Suppressor macrophage treated with lipopolysaccharide for 4 hours (primary cell): Measurements from ENCODE around the gene MUTYH.
"Not testable (repeated sequence)": the region's sequence is repeated elsewhere in the genome, so short reads cannot be mapped to it uniquely, and the experiment has no call there.

Experiments
- DNase-seq: peaks from one replicate; pipeline ENCODE4 v3.0.0-alpha.2; 2020

Gene MUTYH

GRCh38 chr1:45339789-45340558 lies at the start of gene MUTYH, which contains the start of gene TOE1:
TSS of gene MUTYH (minus strand) at chr1:45340440. CDS start at chr1:45334505, 5,935 bp downstream.
TSS of gene TOE1 (plus strand) at chr1:45340170. CDS start at chr1:45340253, 83 bp downstream.
- peak; percentile 89 for DNase-seq

- no peak for DNase-seq
These were observed 46.0 kb upstream of the MUTYH start for GRCh38 chr1:45386219-45386618.

GRCh38 chr1:45385302-45385701 lies 45.1 kb upstream of the MUTYH start:
- DNase-seq: no peak

- not testable (repeated sequence) for DNase-seq
These were observed 44.0 kb upstream of the MUTYH start for GRCh38 chr1:45384213-45384612.

GRCh38 chr1:45383191-45383590 lies 43.0 kb upstream of the MUTYH start:
- DNase-seq: no peak

GRCh38 chr1:45381243-45381642 lies 41.0 kb upstream of the MUTYH start:
- no peak for DNase-seq

- DNase-seq: no peak
These were observed 40.5 kb upstream of the MUTYH start for GRCh38 chr1:45380730-45381129.

GRCh38 chr1:45380125-45380524 lies 39.9 kb upstream of the MUTYH start:
- no peak for DNase-seq

- no peak for DNase-seq
These were observed 39.3 kb upstream of the MUTYH start for GRCh38 chr1:45379524-45379923.

- no peak for DNase-seq
These were observed 37.9 kb upstream of the MUTYH start for GRCh38 chr1:45378184-45378583.

GRCh38 chr1:45375104-45376090 lies 35.2 kb upstream of the MUTYH start:
- DNase-seq: no peak

- DNase-seq: peak; percentile 10
These were observed 33.3 kb upstream of the MUTYH start for GRCh38 chr1:45373573-45373972.

GRCh38 chr1:45370575-45370974 lies 30.3 kb upstream of the MUTYH start:
- DNase-seq: no peak

GRCh38 chr1:45365051-45365450 lies 24.8 kb upstream of the MUTYH start:
- DNase-seq: no peak

GRCh38 chr1:45364294-45364693 lies 24.1 kb upstream of the MUTYH start:
- DNase-seq: no peak

GRCh38 chr1:45360981-45361380 lies 20.7 kb upstream of the MUTYH start:
- DNase-seq: peak; percentile 66

- peak; percentile 75 for DNase-seq
These were observed 19.8 kb upstream of the MUTYH start for GRCh38 chr1:45359882-45360513.

- no peak for DNase-seq
These were observed 15.9 kb upstream of the MUTYH start for GRCh38 chr1:45356186-45356585.

GRCh38 chr1:45355683-45356082 lies 15.4 kb upstream of the MUTYH start:
- DNase-seq: no peak

GRCh38 chr1:45354838-45355237 lies 14.6 kb upstream of the MUTYH start:
- no peak for DNase-seq

- peak; percentile 30 for DNase-seq
These were observed 13.4 kb upstream of the MUTYH start for GRCh38 chr1:45353685-45354084.

- no peak for DNase-seq
These were observed 11.3 kb upstream of the MUTYH start for GRCh38 chr1:45351508-45351907.
